Endothelial cell of umbilical vein (primary cell): ENCODE results near the gene LRRC56. TPM values are rescaled to one million over a fixed set of nuclear protein-coding genes. Genes with fewer than 3 reads are reported as not detected.
A peak's percentile ranks its signal among the peaks of the same experiment; 100 is the strongest.

Experiments used
- BruUV-seq: library from RNA; stranded (reverse); fragments of 400-500 nt; replicated peaks from 2 replicates; lab custom pipeline; 2021; lab: Mats Ljungman, UMichigan
- CTCF ChIA-PET: fragments of 300-600, 350-600 bp; sonication (Branson Sonifier 250); formaldehyde crosslinking; loops from one replicate; lab custom pipeline; 2021; ENCODE audit warnings: antibody characterized with exemption, inconsistent platforms; lab: Charles Lee
- POLR2A ChIA-PET: fragments of 300-600, 350-600 bp; sonication (Branson Sonifier 250); formaldehyde crosslinking; loops from one replicate; lab custom pipeline; 2021; ENCODE audit warnings: antibody characterized with exemption, inconsistent platforms; lab: Charles Lee
- DNase-seq: peaks from one replicate; pipeline ENCODE4 v3.0.0-alpha.2; 2011; ENCODE audit warnings: low read depth, low spot score
- FAIRE-seq: peaks from 2 replicates; lab custom pipeline; 2011; peaks lifted over from hg19 to GRCh38; lab: Jason Lieb, UNC
- H2AFZ ChIP-seq: 2 replicates; pipeline ENCODE4 v1.6.0; 2012; ENCODE audit warnings: low read depth, low read length, control low read depth, inconsistent platforms
- H3K27ac ChIP-seq: 2 replicates; pipeline ENCODE4 v1.5.1; 2011; ENCODE audit warnings: low read depth, mild to moderate bottlenecking, control low read depth, low read length, moderate library complexity; ENCODE audit not compliant: insufficient read depth
- H3K27me3 ChIP-seq, 2 experiments: 2 replicates each; pipeline versions ENCODE4 v1.6.0 to v1.6.1; 2011; ENCODE audit warnings: low read length in 2 of 2, mixed read lengths in 1 of 2; ENCODE audit not compliant: control insufficient read depth in 2 of 2, insufficient read depth in 2 of 2
- H3K36me3 ChIP-seq, 2 experiments: 2 replicates in 1 of 2; 3 replicates in 1 of 2; pipeline ENCODE4 v1.5.1; 2011; ENCODE audit warnings: low read length in 2 of 2, mild to moderate bottlenecking in 1 of 2, moderate library complexity in 1 of 2; ENCODE audit not compliant: control insufficient read depth in 2 of 2, insufficient read depth in 2 of 2; ENCODE audit errors: extremely low read depth in 1 of 2
- H3K4me1 ChIP-seq: 3 replicates; pipeline ENCODE4 v1.5.1; 2011; ENCODE audit warnings: mild to moderate bottlenecking, low read length; ENCODE audit not compliant: control insufficient read depth, insufficient read depth; ENCODE audit errors: extremely low read depth
- H3K4me2 ChIP-seq: 2 replicates; pipeline ENCODE4 v1.6.1; 2011; ENCODE audit warnings: low read length, control low read depth, mixed read lengths; ENCODE audit not compliant: insufficient read depth
- H3K4me3 ChIP-seq, 3 experiments: fragments of 200-600 bp in 1 of 3; sonication (generic), shearing (Covaris generic) in 1 of 3; replicated peaks in 1 of 3; 2 replicates each; pipeline ENCODE4 v1.5.1; 2011 to 2016; ENCODE audit warnings: control low read depth in 3 of 3, low read length in 3 of 3, mild to moderate bottlenecking in 2 of 3, inconsistent platforms in 1 of 3, low read depth in 1 of 3, moderate library complexity in 1 of 3; ENCODE audit not compliant: insufficient read depth in 1 of 3
- H3K79me2 ChIP-seq: 2 replicates; pipeline ENCODE4 v1.6.0; 2012; ENCODE audit warnings: low read length, inconsistent platforms; ENCODE audit not compliant: control insufficient read depth, insufficient read depth
- H3K9ac ChIP-seq: replicated peaks from 2 replicates; pipeline ENCODE3; 2011; ENCODE audit warnings: low read length, control low read depth; ENCODE audit not compliant: insufficient read depth; ENCODE audit errors: extremely low read depth
- H3K9me1 ChIP-seq: replicated peaks from 3 replicates; pipeline ENCODE4 v1.6.0; 2011; ENCODE audit warnings: mild to moderate bottlenecking, low read length; ENCODE audit not compliant: control insufficient read depth, insufficient read depth; ENCODE audit errors: extremely low read depth
- H3K9me3 ChIP-seq: replicated peaks from 2 replicates; pipeline ENCODE4 v1.5.1; 2012; ENCODE audit warnings: low read length, inconsistent platforms; ENCODE audit not compliant: control insufficient read depth, insufficient read depth
- H4K20me1 ChIP-seq: replicated peaks from 2 replicates; pipeline ENCODE3; 2011; ENCODE audit warnings: mild to moderate bottlenecking, low read length; ENCODE audit not compliant: control insufficient read depth, insufficient read depth; ENCODE audit errors: extremely low read depth
- CTCF ChIP-seq, 2 donors: IDR thresholded peaks; 1 replicate in 1 of 2; 2 replicates in 1 of 2; pipeline ENCODE4 v1.5.1; 2011; ENCODE audit warnings: low read length in 2 of 2, mild to moderate bottlenecking in 2 of 2, moderate library complexity in 2 of 2, control low read depth in 1 of 2, inconsistent platforms in 1 of 2, low read depth in 1 of 2; ENCODE audit not compliant: insufficient read depth in 1 of 2; ENCODE audit errors: extremely low read depth in 1 of 2
- MAX ChIP-seq: IDR thresholded peaks from 2 replicates; pipeline ENCODE4 v1.6.1; 2011; ENCODE audit not compliant: insufficient read depth, insufficient read length
- POLR2A ChIP-seq: IDR thresholded peaks from 2 replicates; pipeline ENCODE4 v1.6.1; 2012; ENCODE audit warnings: low read depth, mild to moderate bottlenecking, control low read depth, low read length
- dilution Hi-C: fragments of 300-500 bp; cut with MboI; formaldehyde crosslinking; loops from one replicate; pipeline ENCODE4 v1.15.0; 2019; ENCODE audit warnings: low sequenced_read_pairs; ENCODE audit not compliant: extremely low pct_ligation_motif_present
- intact Hi-C: fragments of 100-400 bp; cut with micrococcal nuclease; formaldehyde crosslinking; loops from one replicate; pipeline ENCODE4 v1.10.0; 2022
- polyA plus RNA-seq, 4 experiments: library from polyadenylated mRNA; depleted of rRNA in 3 of 4; stranded (reverse) in 3 of 4; unstranded in 1 of 4; fragments of >200 nt; gene quantifications; 2 replicates each; pipeline versions ENCODE4 v1.2.1 to v1.2.3, GENCODE V29; 2011 to 2012; ENCODE audit warnings: missing spikeins in 1 of 4
- total RNA-seq: library from RNA; stranded (reverse); gene quantifications from 2 replicates; pipeline ENCODE4 v1.2.3, GENCODE V29; 2021

Gene LRRC56
- total and polyA plus RNA-seq, 2 donors (not counting 3 experiments of a cell fraction or from before 2014, with no cell fraction given), result 0.47 to 0.55 TPM

GRCh38 chr11:496834-497564 is 40.3 kb upstream of the LRRC56 start:
- FAIRE-seq, result no peak
- no peaks in the 10 kb centered on the region for H3K9me3 ChIP-seq
- H3K9me1 ChIP-seq, result no peaks in the 10 kb centered on the region
- no peak for DNase-seq
- no peak overlapping the region for H3K9ac ChIP-seq
- H3K4me1 ChIP-seq, result no peaks in the 10 kb centered on the region
- POLR2A ChIA-PET, result no interaction called here
- H3K27ac ChIP-seq, result no peak overlapping the region
- H3K27me3 ChIP-seq, result no peaks in the 10 kb centered on the region
- CTCF ChIA-PET, result interaction anchor here (1.1 kb wide), 1 partner anchor 22 kb away, joined by 4 read pairs; no protein-coding TSS in a partner anchor
- H2AFZ ChIP-seq, result no peak overlapping the region
- TF ChIP-seq POLR2A, result peak; percentile 14
- peak; percentile 72 for TF ChIP-seq MAX
- no peak for TF ChIP-seq CTCF (IDR thresholded peaks at IDR 0.05; ENCODE audit: extremely low read depth in 1 of 2, insufficient read depth in 1 of 2, low read depth in 1 of 2, low read length in 2 of 2)
- H4K20me1 ChIP-seq, result no peaks in the 10 kb centered on the region
- H3K79me2 ChIP-seq, result no peaks in the 10 kb centered on the region
- dilution Hi-C loops (no loop called here), intact Hi-C loops (no loop called here)
- H3K4me3 ChIP-seq, result no peak overlapping the region
- no peak overlapping the region for H3K4me2 ChIP-seq
- no TSS peak for BruUV-seq
- H3K36me3 ChIP-seq, result peaks cover 3 to 64% of the 10 kb centered on the region in 2 experiments
